Tibial nerve (tissue), 3 donors: ENCODE results near the gene SUMO3.

Experiments
- POLR2A ChIP-seq, 2 donors: fragments of 450-650 bp; IDR thresholded peaks; one replicate each; pipeline ENCODE4 v1.6.1; 2017; ENCODE audit warnings: antibody characterized with exemption in 2 of 2, mild to moderate bottlenecking in 2 of 2, moderate library complexity in 2 of 2
- TF ChIP-seq, protein P1 (sequence below), 5 experiments: fragments of 200-600 bp in 3 of 5; fragments of 450-650 bp in 2 of 5; sonication (generic) in 3 of 5; IDR thresholded peaks; one replicate each; pipeline ENCODE4 v1.5.1; 2016 to 2019; ENCODE audit warnings: antibody characterized with exemption in 5 of 5, mild to moderate bottlenecking in 3 of 5, moderate library complexity in 2 of 5

- TF ChIP-seq, protein P1, sequence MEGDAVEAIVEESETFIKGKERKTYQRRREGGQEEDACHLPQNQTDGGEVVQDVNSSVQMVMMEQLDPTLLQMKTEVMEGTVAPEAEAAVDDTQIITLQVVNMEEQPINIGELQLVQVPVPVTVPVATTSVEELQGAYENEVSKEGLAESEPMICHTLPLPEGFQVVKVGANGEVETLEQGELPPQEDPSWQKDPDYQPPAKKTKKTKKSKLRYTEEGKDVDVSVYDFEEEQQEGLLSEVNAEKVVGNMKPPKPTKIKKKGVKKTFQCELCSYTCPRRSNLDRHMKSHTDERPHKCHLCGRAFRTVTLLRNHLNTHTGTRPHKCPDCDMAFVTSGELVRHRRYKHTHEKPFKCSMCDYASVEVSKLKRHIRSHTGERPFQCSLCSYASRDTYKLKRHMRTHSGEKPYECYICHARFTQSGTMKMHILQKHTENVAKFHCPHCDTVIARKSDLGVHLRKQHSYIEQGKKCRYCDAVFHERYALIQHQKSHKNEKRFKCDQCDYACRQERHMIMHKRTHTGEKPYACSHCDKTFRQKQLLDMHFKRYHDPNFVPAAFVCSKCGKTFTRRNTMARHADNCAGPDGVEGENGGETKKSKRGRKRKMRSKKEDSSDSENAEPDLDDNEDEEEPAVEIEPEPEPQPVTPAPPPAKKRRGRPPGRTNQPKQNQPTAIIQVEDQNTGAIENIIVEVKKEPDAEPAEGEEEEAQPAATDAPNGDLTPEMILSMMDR (IDR thresholded peaks at IDR 0.05): peak in 2 of 5 experiments; percentile 35 to 40
- TF ChIP-seq POLR2A (IDR thresholded peaks at IDR 0.05): peak; percentile 92 to 97
Measured at GRCh38 chr21:44817914-44818639, at the start of gene SUMO3.
